GM12878 (cell line): ENCODE data around the gene NRK.

Experiments used
- ASH2L ChIP-seq: fragments of 300-600, 200-600 bp; sonication (generic); IDR thresholded peaks from 2 replicates; pipeline ENCODE4 v1.6.1; 2017; ENCODE audit warnings: low read depth, mild to moderate bottlenecking, borderline replicate concordance
- BCL11A ChIP-seq: IDR thresholded peaks from 2 replicates; pipeline ENCODE4 v1.6.1; 2011; ENCODE audit warnings: low read depth, low read length
- CEBPB ChIP-seq, 2 experiments: fragments of 150-350 bp in 1 of 2; IDR thresholded peaks; 2 replicates each; pipeline ENCODE4 v1.6.1; 2012 to 2014; ENCODE audit warnings: low read depth in 2 of 2, low read length in 2 of 2, borderline replicate concordance in 1 of 2, inconsistent platforms in 1 of 2
- CHD2 ChIP-seq: IDR thresholded peaks from 2 replicates; pipeline ENCODE4 v1.6.1; 2011; ENCODE audit warnings: low read depth, low read length, improper control_type of control experiment, borderline replicate concordance
- JUNB ChIP-seq: IDR thresholded peaks from 2 replicates; pipeline ENCODE4 v1.6.1; 2016; ENCODE audit warnings: antibody characterized with exemption, mild to moderate bottlenecking
- JUND ChIP-seq: IDR thresholded peaks from 2 replicates; pipeline ENCODE4 v1.6.1; 2012; ENCODE audit warnings: low read depth, mild to moderate bottlenecking, low read length, improper control_type of control experiment, moderate library complexity
- MTA2 ChIP-seq: fragments of 450-650 bp; IDR thresholded peaks from 2 replicates; pipeline ENCODE4 v1.6.1; 2016; ENCODE audit warnings: low read depth, mild to moderate bottlenecking, moderate library complexity
- MXI1 ChIP-seq: fragments of 150-350 bp; IDR thresholded peaks from 2 replicates; pipeline ENCODE4 v1.6.1; 2011; ENCODE audit warnings: low read depth, mild to moderate bottlenecking, inconsistent platforms, low read length, improper control_type of control experiment
- ZNF384 ChIP-seq: IDR thresholded peaks from 2 replicates; pipeline ENCODE4 v1.6.1; 2012; ENCODE audit warnings: low read depth, mild to moderate bottlenecking, low read length, improper control_type of control experiment, borderline replicate concordance
- TF ChIP-seq, protein P1 (sequence below), 3 experiments: IDR thresholded peaks in 2 of 3; conservative IDR thresholded peaks in 1 of 3; 2 replicates each; pipeline ENCODE4 v1.5.1; 2011; ENCODE audit warnings: low read depth in 3 of 3, low read length in 3 of 3, mild to moderate bottlenecking in 3 of 3, control low read depth in 2 of 3, moderate library complexity in 2 of 3, inconsistent platforms in 1 of 3, mixed read lengths in 1 of 3; ENCODE audit not compliant: control insufficient read depth in 2 of 3, insufficient read depth in 1 of 3; ENCODE audit errors: extremely low read depth in 1 of 3
- TF ChIP-seq, protein P2 (sequence below): fragments of 450-650 bp; IDR thresholded peaks from 2 replicates; pipeline ENCODE4 v1.6.1; 2017; ENCODE audit warnings: mild to moderate bottlenecking, low read depth, inconsistent platforms; ENCODE audit not compliant: poor library complexity, severe bottlenecking
- TF ChIP-seq, protein P3 (sequence below): IDR thresholded peaks from 2 replicates; pipeline ENCODE4 v1.6.1; 2012; ENCODE audit warnings: low read depth, low read length, improper control_type of control experiment

DNA sequence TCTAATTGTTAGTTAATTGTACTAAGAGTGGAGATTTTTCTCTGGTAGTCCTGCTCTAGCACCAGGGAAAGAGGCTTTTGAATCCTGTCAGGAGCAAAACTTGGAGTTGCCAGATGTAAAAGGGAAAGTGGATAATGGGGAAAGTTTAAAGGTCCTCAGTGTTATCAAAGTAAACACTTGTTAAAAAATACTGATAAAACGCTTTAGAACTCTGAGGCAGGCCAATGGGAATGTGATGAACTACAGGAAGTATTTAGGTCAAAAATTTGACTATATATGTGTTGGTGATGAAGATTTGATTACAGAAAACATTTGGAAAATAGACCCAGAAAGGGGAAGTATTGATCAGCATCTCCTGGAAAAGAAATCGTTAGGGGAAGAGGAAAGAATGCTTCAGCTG lies 183.3 kb downstream of the NRK start:
- TF ChIP-seq, protein P1, sequence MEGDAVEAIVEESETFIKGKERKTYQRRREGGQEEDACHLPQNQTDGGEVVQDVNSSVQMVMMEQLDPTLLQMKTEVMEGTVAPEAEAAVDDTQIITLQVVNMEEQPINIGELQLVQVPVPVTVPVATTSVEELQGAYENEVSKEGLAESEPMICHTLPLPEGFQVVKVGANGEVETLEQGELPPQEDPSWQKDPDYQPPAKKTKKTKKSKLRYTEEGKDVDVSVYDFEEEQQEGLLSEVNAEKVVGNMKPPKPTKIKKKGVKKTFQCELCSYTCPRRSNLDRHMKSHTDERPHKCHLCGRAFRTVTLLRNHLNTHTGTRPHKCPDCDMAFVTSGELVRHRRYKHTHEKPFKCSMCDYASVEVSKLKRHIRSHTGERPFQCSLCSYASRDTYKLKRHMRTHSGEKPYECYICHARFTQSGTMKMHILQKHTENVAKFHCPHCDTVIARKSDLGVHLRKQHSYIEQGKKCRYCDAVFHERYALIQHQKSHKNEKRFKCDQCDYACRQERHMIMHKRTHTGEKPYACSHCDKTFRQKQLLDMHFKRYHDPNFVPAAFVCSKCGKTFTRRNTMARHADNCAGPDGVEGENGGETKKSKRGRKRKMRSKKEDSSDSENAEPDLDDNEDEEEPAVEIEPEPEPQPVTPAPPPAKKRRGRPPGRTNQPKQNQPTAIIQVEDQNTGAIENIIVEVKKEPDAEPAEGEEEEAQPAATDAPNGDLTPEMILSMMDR (IDR thresholded peaks at IDR 0.05 in 2 of 3, conservative IDR thresholded peaks at IDR 0.05 in 1 of 3; ENCODE audit: control insufficient read depth in 2 of 3, extremely low read depth in 1 of 3, insufficient read depth in 1 of 3, low read depth in 3 of 3, low read length in 3 of 3): no peak
- TF ChIP-seq ZNF384: no peak
- TF ChIP-seq ASH2L: no peak
- no peak for TF ChIP-seq MXI1
- TF ChIP-seq, protein P2, sequence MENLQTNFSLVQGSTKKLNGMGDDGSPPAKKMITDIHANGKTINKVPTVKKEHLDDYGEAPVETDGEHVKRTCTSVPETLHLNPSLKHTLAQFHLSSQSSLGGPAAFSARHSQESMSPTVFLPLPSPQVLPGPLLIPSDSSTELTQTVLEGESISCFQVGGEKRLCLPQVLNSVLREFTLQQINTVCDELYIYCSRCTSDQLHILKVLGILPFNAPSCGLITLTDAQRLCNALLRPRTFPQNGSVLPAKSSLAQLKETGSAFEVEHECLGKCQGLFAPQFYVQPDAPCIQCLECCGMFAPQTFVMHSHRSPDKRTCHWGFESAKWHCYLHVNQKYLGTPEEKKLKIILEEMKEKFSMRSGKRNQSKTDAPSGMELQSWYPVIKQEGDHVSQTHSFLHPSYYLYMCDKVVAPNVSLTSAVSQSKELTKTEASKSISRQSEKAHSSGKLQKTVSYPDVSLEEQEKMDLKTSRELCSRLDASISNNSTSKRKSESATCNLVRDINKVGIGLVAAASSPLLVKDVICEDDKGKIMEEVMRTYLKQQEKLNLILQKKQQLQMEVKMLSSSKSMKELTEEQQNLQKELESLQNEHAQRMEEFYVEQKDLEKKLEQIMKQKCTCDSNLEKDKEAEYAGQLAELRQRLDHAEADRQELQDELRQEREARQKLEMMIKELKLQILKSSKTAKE: no peak
- TF ChIP-seq CEBPB (IDR thresholded peaks at IDR 0.05; ENCODE audit: borderline replicate concordance in 1 of 2, low read depth in 2 of 2, low read length in 2 of 2): no peak
- TF ChIP-seq JUND: no peak
- TF ChIP-seq JUNB: no peak
- no peak for TF ChIP-seq CHD2
- TF ChIP-seq, protein P3, sequence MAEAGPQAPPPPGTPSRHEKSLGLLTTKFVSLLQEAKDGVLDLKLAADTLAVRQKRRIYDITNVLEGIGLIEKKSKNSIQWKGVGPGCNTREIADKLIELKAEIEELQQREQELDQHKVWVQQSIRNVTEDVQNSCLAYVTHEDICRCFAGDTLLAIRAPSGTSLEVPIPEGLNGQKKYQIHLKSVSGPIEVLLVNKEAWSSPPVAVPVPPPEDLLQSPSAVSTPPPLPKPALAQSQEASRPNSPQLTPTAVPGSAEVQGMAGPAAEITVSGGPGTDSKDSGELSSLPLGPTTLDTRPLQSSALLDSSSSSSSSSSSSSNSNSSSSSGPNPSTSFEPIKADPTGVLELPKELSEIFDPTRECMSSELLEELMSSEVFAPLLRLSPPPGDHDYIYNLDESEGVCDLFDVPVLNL: no peak
- no peak for TF ChIP-seq BCL11A
- no peak for TF ChIP-seq MTA2
